Right cardiac atrium (tissue), 5 donors: ENCODE measurements around the gene KCNQ1. TPM values are rescaled to one million over a fixed set of nuclear protein-coding genes. Genes with fewer than 3 reads are reported as not detected.
A peak's percentile ranks its signal among the peaks of the same experiment; 100 is the strongest.

Experiments
- ATAC-seq, 2 donors: fragments of 200-7000 bp; cut with Tn5 transposase; one replicate each; pipeline versions ENCODE4 v1.8.0 to v1.9.1; 2020; ENCODE audit warnings: moderate library complexity in 2 of 2, mild to moderate bottlenecking in 1 of 2
- DNase-seq, 3 donors: peaks; one replicate each; pipeline ENCODE4 v3.0.0-alpha.2; 2020
- H3K27ac ChIP-seq: one replicate; pipeline ENCODE4 v1.5.1; 2013; ENCODE audit warnings: mild to moderate bottlenecking, low read length, control low read depth, moderate library complexity
- H3K27me3 ChIP-seq: one replicate; pipeline ENCODE4 v1.6.1; 2013; ENCODE audit not compliant: control insufficient read depth, insufficient read depth
- H3K4me1 ChIP-seq: one replicate; pipeline ENCODE4 v1.6.1; 2013; ENCODE audit warnings: low read length; ENCODE audit not compliant: control insufficient read depth, insufficient read depth
- H3K4me3 ChIP-seq: one replicate; pipeline ENCODE4 v1.5.1; 2013; ENCODE audit warnings: low read length, control low read depth
- H3K9me3 ChIP-seq: one replicate; pipeline ENCODE4 v1.6.1; 2013; ENCODE audit warnings: low read length; ENCODE audit not compliant: control insufficient read depth
- WGBS: extraction: QIAGEN DNeasy Blood & Tissue Kit; methylation state at CpG from one replicate; pipeline ENCODE4 v1.1.7; 2013; 5-methylcytosine and 5-hydroxymethylcytosine counted together
- intact Hi-C, 4 donors: fragments of 100-400 bp; cut with DNase I; formaldehyde crosslinking; loops; one replicate each; pipeline versions ENCODE4 v1.11.0 to v1.14.0; 2022 to 2023
- polyA plus RNA-seq: library from polyadenylated mRNA; stranded (reverse); fragments of 200-250 nt; gene quantifications from one replicate; pipeline ENCODE4 v1.2.3, GENCODE V29; 2013
- total RNA-seq, 4 donors: library from RNA; stranded (reverse); fragmentation: NEBNext Ultra II Directional; extraction: Animal tissue kit (Norgen Biotek cat#: 25700); gene quantifications; one replicate each; pipeline ENCODE4 v1.2.1, GENCODE V29; 2021
- donor health status: healthy with polysubstance abuse.
- donor health status: DM: no; HTN: yes; CAD: no.
- donor health status: DM: no; HTN: no; CAD: no.
- donor health status: DM: no; HTN: yes; CAD: no; lungs with severe emphysema.
- donor health status: DM: yes; HTN: yes; CAD: no.

KCNQ1 gene
- total and polyA plus RNA-seq, 5 donors: 36.4 to 46.8 (median 37.7) TPM

DNA sequence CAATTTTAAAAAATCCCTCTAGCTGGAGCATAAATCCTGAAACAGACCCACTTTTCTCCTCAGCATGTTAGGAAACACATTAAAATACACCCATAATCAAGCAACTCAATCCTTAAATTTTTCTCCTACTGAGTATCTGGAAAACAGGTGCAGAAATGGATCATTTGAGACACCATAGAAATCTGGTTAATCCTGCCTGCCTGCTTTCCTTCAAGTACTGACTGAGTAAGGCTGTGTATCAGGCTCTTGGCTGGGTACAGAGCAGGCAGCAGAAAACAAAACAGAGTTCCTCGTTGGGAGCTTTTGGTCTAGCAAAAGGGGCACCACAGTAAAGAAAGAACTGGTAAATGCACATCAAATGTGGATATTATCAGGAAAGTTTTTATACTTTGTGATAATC is 253.1 kb downstream of the KCNQ1 start:
- Histone ChIP-seq H3K4me1 (peaks cover 13% of the 10 kb centered on the region), H3K4me3 (peak overlapping the region; percentile 59), H3K27ac (no peak overlapping the region), H3K9me3 (no peaks in the 10 kb centered on the region), H3K27me3 (no peaks in the 10 kb centered on the region)
- DNase-seq: no peak
- 27% methylated on average over 1 of the region's 1 CpG for WGBS
- no peak for ATAC-seq
- intact Hi-C loops: loop anchor here in 3 of 4 donors (10.0 kb wide), 2 partner anchors 167 to 187 kb away; partner anchors contain the start of gene CDKN1C (in 2 of the 3)

GRCh38 chr11:2698386-2699184 is 253.8 kb downstream of the KCNQ1 start:
- Histone ChIP-seq H3K27me3 (no peaks in the 10 kb centered on the region), H3K9me3 (no peaks in the 10 kb centered on the region), H3K4me1 (peaks cover 12% of the 10 kb centered on the region), H3K27ac (no peak overlapping the region), H3K4me3 (peak overlapping the region; percentile 59)
- intact Hi-C loops: loop anchor here in 3 of 4 donors (10.0 kb wide), 2 partner anchors 166 to 186 kb away; partner anchors contain the start of gene CDKN1C (in 2 of the 3)
- DNase-seq: no peak
- no peak for ATAC-seq
- WGBS: 53% methylated on average over 20 of the region's 20 CpGs

- Histone ChIP-seq H3K9me3 (no peaks in the 10 kb centered on the region), H3K27me3 (no peaks in the 10 kb centered on the region), H3K27ac (no peak overlapping the region), H3K4me1 (peaks cover 7% of the 10 kb centered on the region), H3K4me3 (peak overlapping the region; percentile 59)
- ATAC-seq: peak; percentile 22 to 37
- WGBS: 46% methylated on average over 31 of the region's 31 CpGs
- intact Hi-C loops: loop anchor here in 3 of 4 donors (10.0 kb wide), 2 partner anchors 166 to 186 kb away; partner anchors contain the start of gene CDKN1C (in 2 of the 3)
- peak in 2 of 3 donors; percentile 75 to 76 for DNase-seq
Measured at GRCh38 chr11:2699185-2699530, 254.3 kb downstream of the KCNQ1 start.

DNA sequence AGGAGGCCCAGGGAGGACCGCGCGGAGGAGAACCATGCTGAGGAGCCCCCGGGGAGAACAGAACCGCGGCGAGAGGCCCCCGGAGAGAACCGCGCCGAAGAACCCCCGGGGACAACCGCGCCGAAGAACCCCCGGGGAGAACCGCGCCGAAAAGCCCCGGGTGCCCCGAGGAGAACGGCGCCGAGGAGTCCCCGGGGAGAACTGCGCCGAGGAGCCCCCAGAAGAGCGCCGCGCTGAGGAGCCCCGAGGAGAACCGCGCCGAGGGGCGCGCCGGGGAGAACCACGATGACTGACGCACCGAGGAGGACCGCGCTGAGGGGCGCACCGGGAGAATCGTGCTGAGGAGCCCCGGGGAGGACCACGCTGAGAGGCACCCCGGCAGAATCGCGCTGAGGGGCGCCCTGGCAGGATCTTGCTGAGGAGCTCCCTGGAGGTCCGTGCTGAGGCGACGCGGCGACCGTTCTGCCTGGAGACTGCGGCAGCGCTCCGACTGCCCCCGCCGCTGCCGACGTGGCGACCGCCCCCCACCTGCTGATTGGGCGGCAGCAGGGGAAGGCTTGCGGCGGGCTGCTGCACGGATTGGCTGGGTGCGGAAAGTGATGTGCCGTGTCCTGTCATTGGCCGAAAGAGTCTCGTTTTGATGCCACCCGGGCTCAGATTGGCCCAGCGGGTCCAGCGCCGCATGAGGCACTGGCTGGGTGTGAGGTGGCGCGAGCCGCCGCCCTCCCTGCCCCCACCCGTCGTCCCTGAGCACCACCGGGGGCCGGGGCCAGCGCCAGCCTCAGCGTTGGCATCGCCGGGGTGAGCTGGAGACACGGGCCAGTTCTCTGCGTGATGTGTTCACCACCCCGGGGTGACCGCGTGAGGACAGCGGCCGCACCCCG is 255.0 kb downstream of the KCNQ1 start, which contains the start of gene KCNQ1OT1:
Gene KCNQ1OT1 (minus strand): TSS at position 464 of the 884 bp plus-strand sequence.
- H3K27ac ChIP-seq: peak within 1 kb of the TSS; percentile 64
- intact Hi-C loops: loop anchor here in 3 of 4 donors (10.0 kb wide), 2 partner anchors 165 to 185 kb away; partner anchors contain the start of gene CDKN1C (in 2 of the 3)
- peak; percentile 96 to 97 for ATAC-seq
- DNase-seq: peak; percentile 91 to 96 (median 96)
- WGBS: 50% methylated on average over 98 of the region's 98 CpGs
- H3K9me3 ChIP-seq: no peaks in the 10 kb centered on the region
- peaks cover under 1% of the 10 kb centered on the region for H3K4me1 ChIP-seq
- H3K27me3 ChIP-seq: no peaks in the 10 kb centered on the region
- peak within 1 kb of the TSS; percentile 59 for H3K4me3 ChIP-seq

DNA sequence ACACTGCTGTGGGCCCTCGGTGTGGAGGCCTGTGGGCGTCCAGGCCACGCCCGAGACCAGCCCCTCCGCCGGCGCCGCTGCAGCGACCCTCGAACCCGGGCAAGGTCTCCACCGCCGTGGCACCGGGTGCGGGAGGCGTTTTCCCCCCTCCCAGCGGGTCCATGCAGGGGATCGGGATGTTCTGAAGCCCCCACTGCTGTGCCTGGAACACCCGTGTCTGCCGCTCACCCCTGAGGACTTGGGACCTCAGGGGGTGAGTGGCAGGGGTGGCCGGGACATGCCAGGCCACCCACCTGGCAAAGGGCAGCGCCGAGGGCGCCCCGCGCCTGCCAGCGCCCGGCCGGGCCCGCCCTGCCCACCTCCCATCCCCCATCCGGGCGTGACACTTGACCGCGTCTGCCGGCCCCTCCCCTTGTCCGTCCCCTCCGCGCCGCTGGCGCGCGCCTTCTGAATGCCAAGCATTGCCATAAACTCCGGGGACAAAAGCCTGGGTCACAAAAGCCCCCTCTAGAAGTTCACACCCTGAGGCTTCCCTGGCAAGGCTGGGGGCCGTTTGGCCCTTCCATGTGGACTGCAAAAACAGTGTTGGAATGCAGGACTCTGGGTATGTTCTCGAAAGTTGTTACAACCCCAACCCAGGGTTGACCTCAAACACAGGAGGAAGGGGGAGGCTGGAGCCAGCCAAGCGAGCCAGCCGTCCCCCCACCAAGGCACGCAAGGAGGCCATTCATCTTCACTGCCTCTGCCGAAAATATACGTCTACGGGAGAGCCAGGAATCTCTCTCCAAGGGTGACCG is 255.8 kb downstream of the KCNQ1 start:
- peak; percentile 72 to 78 for ATAC-seq
- intact Hi-C loops: no loop called here
- 49% methylated on average over 52 of the region's 52 CpGs for WGBS

DNA sequence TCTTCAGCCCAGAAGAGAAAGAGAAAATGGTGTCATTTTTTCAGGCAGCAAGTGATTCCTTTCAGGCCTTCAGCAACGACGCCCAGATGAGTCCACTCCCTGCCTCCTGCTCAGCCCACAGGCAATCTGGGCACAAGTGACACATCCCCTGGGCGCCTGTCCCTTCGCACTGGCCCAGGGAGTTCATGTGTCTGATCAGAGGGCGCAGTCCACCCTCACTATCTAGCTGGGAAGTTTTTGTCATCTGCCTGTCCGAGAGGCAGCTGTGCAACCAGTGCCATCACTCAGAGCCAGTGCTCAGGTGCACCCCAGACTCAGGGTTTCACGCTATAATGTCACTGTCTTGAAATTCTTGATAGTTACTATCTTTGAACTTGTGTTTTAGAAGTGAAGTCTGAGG is 256.4 kb downstream of the KCNQ1 start:
- Histone ChIP-seq H3K4me1 (no peaks in the 10 kb centered on the region), H3K27ac (peak overlapping the region; percentile 10), H3K4me3 (no peak overlapping the region), H3K27me3 (no peaks in the 10 kb centered on the region), H3K9me3 (no peaks in the 10 kb centered on the region)
- ATAC-seq (no peak), DNase-seq (no peak)
- WGBS: 84% methylated on average over 7 of the region's 7 CpGs
- intact Hi-C loops: no loop called here

More for the DNA sequence above, 255.8 kb downstream of the KCNQ1 start:
- H3K27me3 ChIP-seq: no peaks in the 10 kb centered on the region
- H3K9me3 ChIP-seq: no peaks in the 10 kb centered on the region
- H3K4me3 ChIP-seq: peak overlapping the region; percentile 32
- H3K4me1 ChIP-seq: no peaks in the 10 kb centered on the region
- peak; percentile 78 to 92 (median 92) for DNase-seq
- H3K27ac ChIP-seq: peak overlapping the region; percentile 64

DNA sequence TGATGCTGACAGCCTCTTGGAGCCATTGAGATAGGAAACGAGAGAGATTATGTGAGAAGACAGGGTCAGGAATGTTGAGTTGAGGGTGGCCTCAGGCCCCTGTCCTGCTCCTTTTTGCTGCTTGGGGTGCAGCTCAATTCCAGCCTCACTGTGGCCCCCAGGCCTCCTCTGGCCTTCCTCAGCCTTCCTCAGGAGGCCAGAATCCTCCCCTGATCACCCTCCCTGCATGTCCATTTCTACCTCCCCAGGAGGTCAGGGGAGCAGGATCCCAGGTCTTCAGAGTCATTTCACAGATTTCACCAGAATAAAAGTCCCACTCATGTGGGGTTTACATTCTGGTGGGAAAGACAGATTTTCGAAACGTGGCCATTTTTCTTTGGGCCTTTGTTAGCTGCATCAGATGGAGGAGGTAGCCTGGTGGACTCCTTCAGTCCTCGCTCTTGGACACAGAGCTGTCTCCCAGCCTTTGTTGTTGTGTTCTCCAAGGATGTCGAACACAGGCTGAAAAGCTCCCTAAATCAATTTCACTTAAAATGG is 257.2 kb downstream of the KCNQ1 start:
- no peaks in the 10 kb centered on the region for H3K9me3 ChIP-seq
- DNase-seq (no peak), ATAC-seq (no peak)
- no peak overlapping the region for H3K27ac ChIP-seq
- 89% methylated on average over 5 of the region's 5 CpGs for WGBS
- no peaks in the 10 kb centered on the region for H3K4me1 ChIP-seq
- no peaks in the 10 kb centered on the region for H3K27me3 ChIP-seq
- H3K4me3 ChIP-seq: no peak overlapping the region
- intact Hi-C loops: no loop called here

GRCh38 chr11:2702771-2703362 is 258.1 kb downstream of the KCNQ1 start:
- Histone ChIP-seq H3K9me3 (no peaks in the 10 kb centered on the region), H3K4me1 (no peaks in the 10 kb centered on the region), H3K27ac (no peak overlapping the region), H3K4me3 (no peak overlapping the region), H3K27me3 (no peaks in the 10 kb centered on the region)
- DNase-seq: no peak
- 85% methylated on average over 17 of the region's 17 CpGs for WGBS
- no peak for ATAC-seq
- intact Hi-C loops: no loop called here

DNA sequence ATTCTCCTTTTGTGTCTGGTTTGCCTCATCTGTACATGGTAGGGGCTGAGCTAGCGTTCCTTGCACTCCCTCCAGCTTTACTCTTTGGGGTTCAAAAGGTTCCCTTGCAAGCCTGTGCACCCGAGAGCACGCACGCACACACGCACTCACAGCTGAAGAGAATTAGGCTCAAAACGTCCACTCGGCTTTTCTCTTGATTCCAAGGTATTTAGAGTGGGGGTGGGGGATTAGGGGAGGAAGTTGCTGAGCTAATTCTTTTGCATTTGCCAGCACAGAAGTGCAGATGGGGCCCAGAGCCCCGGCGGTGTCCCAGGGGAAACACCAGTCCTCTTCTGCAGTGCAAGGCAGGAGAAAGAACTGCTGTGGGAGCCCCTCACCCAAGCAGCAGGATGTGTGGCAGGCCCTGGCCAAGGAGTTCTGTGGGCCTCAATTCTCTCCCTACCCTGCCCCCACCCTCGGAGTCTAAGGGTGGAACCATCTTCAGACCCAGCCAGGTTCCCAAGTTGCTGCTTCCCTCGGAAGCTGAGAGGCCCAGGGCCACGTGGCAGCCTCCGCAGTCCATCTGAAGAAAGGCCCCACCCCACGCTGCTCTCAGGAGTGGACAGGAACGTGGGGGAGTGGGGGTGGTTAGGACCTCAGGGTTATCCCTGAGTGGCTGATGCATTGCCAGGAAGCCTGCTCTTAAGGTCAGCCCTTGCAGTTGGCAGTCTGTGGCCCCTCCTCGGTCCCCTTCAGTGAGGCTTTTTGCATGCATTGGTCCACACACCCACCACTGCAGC is 258.7 kb downstream of the KCNQ1 start:
- DNase-seq: no peak
- intact Hi-C loops: no loop called here
- H3K27ac ChIP-seq: no peak overlapping the region
- ATAC-seq: no peak
- 60% methylated on average over 16 of the region's 16 CpGs for WGBS
- no peaks in the 10 kb centered on the region for H3K4me1 ChIP-seq
- no peaks in the 10 kb centered on the region for H3K9me3 ChIP-seq
- H3K27me3 ChIP-seq: no peaks in the 10 kb centered on the region
- H3K4me3 ChIP-seq: no peak overlapping the region
